DND-41 (cell line): ENCODE measurements around the gene NDUFA7.
"Not testable (repeated sequence)": the region's sequence is repeated elsewhere in the genome, so short reads cannot be mapped to it uniquely, and the experiment has no call there.

Source experiments
- EZH2 ChIP-seq: IDR thresholded peaks from 3 replicates; pipeline ENCODE4 v1.6.1; 2012; ENCODE audit warnings: borderline replicate concordance, low read depth, mild to moderate bottlenecking, moderate library complexity, low read length, inconsistent platforms; ENCODE audit not compliant: severe bottlenecking
- TF ChIP-seq, protein P1 (sequence below): IDR thresholded peaks from 2 replicates; pipeline ENCODE4 v1.5.1; 2012; ENCODE audit warnings: borderline replicate concordance, low read length, moderate library complexity, mild to moderate bottlenecking; ENCODE audit not compliant: poor library complexity, severe bottlenecking; ENCODE audit errors: extremely low read depth

DNA sequence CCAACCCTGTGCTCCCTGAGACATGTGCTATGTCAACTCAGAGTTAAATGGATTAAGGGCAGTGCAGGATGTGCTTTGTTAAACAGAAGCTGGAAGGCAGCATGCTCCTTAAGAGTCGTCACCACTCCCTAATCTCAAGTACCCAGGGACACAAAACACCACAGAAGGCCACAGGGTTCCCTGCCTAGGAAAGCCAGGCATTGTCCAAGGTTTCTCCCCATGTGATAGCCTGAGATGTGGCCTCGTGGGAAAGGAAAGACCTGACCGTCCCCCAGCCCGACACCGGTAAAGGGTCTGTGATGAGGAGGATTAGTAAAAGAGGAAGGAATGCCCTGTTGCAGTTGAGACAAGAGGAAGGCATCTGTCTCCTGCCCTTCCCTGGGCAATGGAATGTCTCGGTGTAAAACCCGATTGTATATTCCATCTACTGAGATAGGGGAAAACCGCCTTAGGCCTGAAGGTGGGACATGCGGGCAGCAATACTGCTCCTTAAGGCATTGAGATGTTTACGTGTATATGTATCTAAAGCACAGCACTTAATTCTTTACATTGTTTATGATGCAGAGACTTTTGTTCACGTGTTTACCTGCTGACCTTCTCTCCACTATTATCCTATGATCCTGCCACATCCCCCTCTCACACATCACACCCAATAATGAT lies 6.1 kb downstream of the NDUFA7 start:
- TF ChIP-seq, protein P1, sequence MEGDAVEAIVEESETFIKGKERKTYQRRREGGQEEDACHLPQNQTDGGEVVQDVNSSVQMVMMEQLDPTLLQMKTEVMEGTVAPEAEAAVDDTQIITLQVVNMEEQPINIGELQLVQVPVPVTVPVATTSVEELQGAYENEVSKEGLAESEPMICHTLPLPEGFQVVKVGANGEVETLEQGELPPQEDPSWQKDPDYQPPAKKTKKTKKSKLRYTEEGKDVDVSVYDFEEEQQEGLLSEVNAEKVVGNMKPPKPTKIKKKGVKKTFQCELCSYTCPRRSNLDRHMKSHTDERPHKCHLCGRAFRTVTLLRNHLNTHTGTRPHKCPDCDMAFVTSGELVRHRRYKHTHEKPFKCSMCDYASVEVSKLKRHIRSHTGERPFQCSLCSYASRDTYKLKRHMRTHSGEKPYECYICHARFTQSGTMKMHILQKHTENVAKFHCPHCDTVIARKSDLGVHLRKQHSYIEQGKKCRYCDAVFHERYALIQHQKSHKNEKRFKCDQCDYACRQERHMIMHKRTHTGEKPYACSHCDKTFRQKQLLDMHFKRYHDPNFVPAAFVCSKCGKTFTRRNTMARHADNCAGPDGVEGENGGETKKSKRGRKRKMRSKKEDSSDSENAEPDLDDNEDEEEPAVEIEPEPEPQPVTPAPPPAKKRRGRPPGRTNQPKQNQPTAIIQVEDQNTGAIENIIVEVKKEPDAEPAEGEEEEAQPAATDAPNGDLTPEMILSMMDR: not testable (repeated sequence)
- TF ChIP-seq EZH2: not testable (repeated sequence)
